Liver (tissue), 9 donors: ENCODE results near the gene TSPAN17. TPM values are rescaled to one million over a fixed set of nuclear protein-coding genes. Genes with fewer than 3 reads are reported as not detected.

ENCODE experiments used
- DNase-seq: peaks from one replicate; pipeline ENCODE4 v3.0.0-alpha.2; 2017; ENCODE audit warnings: low spot score
- H3K27ac ChIP-seq, 2 donors: one replicate each; pipeline ENCODE4 v1.7.0; 2013; ENCODE audit warnings: inconsistent platforms in 2 of 2, low read length in 2 of 2, control low read depth in 1 of 2, low read depth in 1 of 2, mild to moderate bottlenecking in 1 of 2
- H3K27me3 ChIP-seq, 4 donors: one replicate each; pipeline versions ENCODE4 v1.6.1 to v1.7.0; 2013; ENCODE audit warnings: low read length in 3 of 4, inconsistent platforms in 1 of 4, mild to moderate bottlenecking in 1 of 4, moderate library complexity in 1 of 4; ENCODE audit not compliant: control insufficient read depth in 4 of 4, insufficient read depth in 4 of 4
- H3K36me3 ChIP-seq, 4 donors: one replicate each; pipeline versions ENCODE4 v1.6.1 to v1.7.0; 2013; ENCODE audit warnings: low read length in 3 of 4, mild to moderate bottlenecking in 3 of 4, low read depth in 1 of 4, moderate library complexity in 1 of 4; ENCODE audit not compliant: control insufficient read depth in 4 of 4, insufficient read depth in 3 of 4
- H3K4me1 ChIP-seq, 4 donors: one replicate each; pipeline versions ENCODE4 v1.6.1 to v1.7.0; 2013; ENCODE audit warnings: low read length in 3 of 4, mild to moderate bottlenecking in 3 of 4, moderate library complexity in 1 of 4; ENCODE audit not compliant: control insufficient read depth in 4 of 4, insufficient read depth in 4 of 4
- H3K4me3 ChIP-seq, 3 donors: one replicate each; pipeline versions ENCODE4 v1.6.1 to v1.7.0; 2013; ENCODE audit warnings: low read length in 3 of 3, control low read depth in 1 of 3, low read depth in 1 of 3, mild to moderate bottlenecking in 1 of 3
- H3K9ac ChIP-seq, 2 donors: one replicate each; pipeline ENCODE4 v1.7.0; 2013; ENCODE audit warnings: low read length in 2 of 2, mild to moderate bottlenecking in 2 of 2, moderate library complexity in 2 of 2, control low read depth in 1 of 2, low read depth in 1 of 2
- H3K9me3 ChIP-seq, 4 donors: one replicate each; pipeline versions ENCODE4 v1.6.1 to v1.7.0; 2013; ENCODE audit warnings: low read length in 3 of 4; ENCODE audit not compliant: control insufficient read depth in 4 of 4
- ATF3 ChIP-seq: IDR thresholded peaks from 2 replicates; pipeline ENCODE4 v1.6.1; 2016; ENCODE audit warnings: antibody characterized with exemption
- EGR1 ChIP-seq, 2 donors: IDR thresholded peaks; 2 replicates each; pipeline ENCODE4 v1.6.1; 2016 to 2018; ENCODE audit warnings: antibody characterized with exemption in 2 of 2, low read depth in 2 of 2
- GABPA ChIP-seq, 2 donors: IDR thresholded peaks in 1 of 2; conservative IDR thresholded peaks in 1 of 2; 2 replicates each; pipeline ENCODE4 v1.6.1; 2016; ENCODE audit warnings: antibody characterized with exemption in 2 of 2, mild to moderate bottlenecking in 1 of 2, moderate library complexity in 1 of 2
- HNF4A ChIP-seq, 2 donors: conservative IDR thresholded peaks; 2 replicates each; pipeline ENCODE4 v1.6.1; 2016; ENCODE audit warnings: antibody characterized with exemption in 2 of 2, mild to moderate bottlenecking in 2 of 2
- HNF4G ChIP-seq: IDR thresholded peaks from 2 replicates; pipeline ENCODE4 v1.6.1; 2016; ENCODE audit warnings: antibody characterized with exemption
- JUND ChIP-seq, 2 donors: IDR thresholded peaks; 2 replicates each; pipeline ENCODE4 v1.6.1; 2016; ENCODE audit warnings: antibody characterized with exemption in 2 of 2
- MAX ChIP-seq: IDR thresholded peaks from 2 replicates; pipeline ENCODE4 v1.6.1; 2016; ENCODE audit warnings: antibody characterized with exemption
- NR2F2 ChIP-seq: IDR thresholded peaks from 2 replicates; pipeline ENCODE4 v1.6.1; 2016; ENCODE audit warnings: antibody characterized with exemption
- RAD21 ChIP-seq, 2 donors: IDR thresholded peaks; 2 replicates each; pipeline ENCODE4 v1.6.1; 2016; ENCODE audit warnings: antibody characterized with exemption in 2 of 2, mild to moderate bottlenecking in 2 of 2
- REST ChIP-seq: IDR thresholded peaks from 2 replicates; pipeline ENCODE4 v1.6.1; 2016; ENCODE audit warnings: antibody characterized with exemption, mild to moderate bottlenecking
- RXRA ChIP-seq, 2 donors: IDR thresholded peaks; 2 replicates each; pipeline ENCODE4 v1.6.1; 2017 to 2018; ENCODE audit warnings: antibody characterized with exemption in 2 of 2, mild to moderate bottlenecking in 1 of 2
- SP1 ChIP-seq: IDR thresholded peaks from 2 replicates; pipeline ENCODE4 v1.6.1; 2018; ENCODE audit warnings: antibody characterized with exemption, mild to moderate bottlenecking
- TAF1 ChIP-seq: conservative IDR thresholded peaks from 2 replicates; pipeline ENCODE4 v1.6.1; 2016; ENCODE audit warnings: antibody characterized with exemption, mild to moderate bottlenecking
- YY1 ChIP-seq: IDR thresholded peaks from 2 replicates; pipeline ENCODE4 v1.6.1; 2016; ENCODE audit warnings: antibody characterized with exemption, mild to moderate bottlenecking
- ZBTB33 ChIP-seq: IDR thresholded peaks from 2 replicates; pipeline ENCODE4 v1.6.1; 2016; ENCODE audit warnings: antibody characterized with exemption
- WGBS: extraction: QIAGEN DNeasy Blood & Tissue Kit; methylation state at CpG from one replicate; pipeline ENCODE4 v1.1.7; 2013; 5-methylcytosine and 5-hydroxymethylcytosine counted together
- polyA plus RNA-seq, 2 donors: library from polyadenylated mRNA; stranded (reverse) in 1 of 2; unstranded in 1 of 2; fragments of 200-250 nt in 1 of 2; fragments of >200 nt in 1 of 2; fragmentation: Nextera tagmentation in 1 of 2; extraction: Ambion mirVana in 1 of 2; gene quantifications; one replicate each; pipeline versions ENCODE4 v1.2.1 to v1.2.3, GENCODE V29; 2013 to 2015
- total RNA-seq, 2 donors: library from RNA; depleted of rRNA; stranded (reverse); fragments of >200 nt; gene quantifications; one replicate each; pipeline ENCODE4 v1.2.3, GENCODE V29; 2014
- TF ChIP-seq, protein P1 (sequence below): fragments of 150-350 bp; IDR thresholded peaks from 2 replicates; pipeline ENCODE4 v1.5.1; 2017; ENCODE audit warnings: improper control_type of control experiment, low read depth, low read length; ENCODE audit not compliant: missing input control
- donor health status: healthy.
- donor health status: healthy.
- donor health status: healthy.
- donor health status: healthy.
- donor health status: healthy.

TSPAN17 gene
- total and polyA plus RNA-seq, 4 donors = 5.7 to 43.4 (median 16.2) TPM

- Histone ChIP-seq H3K27me3 (peaks cover 2 to 12% (median 5%) of the 10 kb centered on the region in 4 donors), H3K27ac (no peak overlapping the region), H3K36me3 (no peaks in the 10 kb centered on the region), H3K9ac (no peak overlapping the region), H3K4me3 (no peak overlapping the region), H3K9me3 (no peaks in the 10 kb centered on the region), H3K4me1 (no peaks in the 10 kb centered on the region)
- WGBS = 78% methylated on average over 12 of the region's 12 CpGs
- DNase-seq = no peak
- no peak for TF ChIP-seq HNF4A (conservative IDR thresholded peaks at IDR 0.05)
- no peak for TF ChIP-seq NR2F2
- no peak for TF ChIP-seq GABPA (IDR thresholded peaks at IDR 0.05 in 1 of 2, conservative IDR thresholded peaks at IDR 0.05 in 1 of 2)
- TF ChIP-seq RAD21 (IDR thresholded peaks at IDR 0.05) = no peak
- TF ChIP-seq ZBTB33 = no peak
- no peak for TF ChIP-seq EGR1 (IDR thresholded peaks at IDR 0.05; ENCODE audit: low read depth in 2 of 2)
- no peak for TF ChIP-seq ATF3
- no peak for TF ChIP-seq HNF4G
Observed at GRCh38 chr5:176677209-176677939, 30.1 kb downstream of the TSPAN17 start.

- H3K9ac ChIP-seq = no peak overlapping the region
- no peak for DNase-seq
- TF ChIP-seq GABPA (IDR thresholded peaks at IDR 0.05 in 1 of 2, conservative IDR thresholded peaks at IDR 0.05 in 1 of 2) (no peak), ZBTB33 (no peak), EGR1 (IDR thresholded peaks at IDR 0.05; ENCODE audit: low read depth in 2 of 2) (no peak), MAX (no peak), ATF3 (no peak), REST (no peak), HNF4G (no peak), NR2F2 (no peak), YY1 (no peak), RAD21 (IDR thresholded peaks at IDR 0.05) (no peak), JUND (IDR thresholded peaks at IDR 0.05) (no peak), SP1 (no peak), TAF1 (no peak), RXRA (IDR thresholded peaks at IDR 0.05) (no peak)
- TF ChIP-seq, protein P1, sequence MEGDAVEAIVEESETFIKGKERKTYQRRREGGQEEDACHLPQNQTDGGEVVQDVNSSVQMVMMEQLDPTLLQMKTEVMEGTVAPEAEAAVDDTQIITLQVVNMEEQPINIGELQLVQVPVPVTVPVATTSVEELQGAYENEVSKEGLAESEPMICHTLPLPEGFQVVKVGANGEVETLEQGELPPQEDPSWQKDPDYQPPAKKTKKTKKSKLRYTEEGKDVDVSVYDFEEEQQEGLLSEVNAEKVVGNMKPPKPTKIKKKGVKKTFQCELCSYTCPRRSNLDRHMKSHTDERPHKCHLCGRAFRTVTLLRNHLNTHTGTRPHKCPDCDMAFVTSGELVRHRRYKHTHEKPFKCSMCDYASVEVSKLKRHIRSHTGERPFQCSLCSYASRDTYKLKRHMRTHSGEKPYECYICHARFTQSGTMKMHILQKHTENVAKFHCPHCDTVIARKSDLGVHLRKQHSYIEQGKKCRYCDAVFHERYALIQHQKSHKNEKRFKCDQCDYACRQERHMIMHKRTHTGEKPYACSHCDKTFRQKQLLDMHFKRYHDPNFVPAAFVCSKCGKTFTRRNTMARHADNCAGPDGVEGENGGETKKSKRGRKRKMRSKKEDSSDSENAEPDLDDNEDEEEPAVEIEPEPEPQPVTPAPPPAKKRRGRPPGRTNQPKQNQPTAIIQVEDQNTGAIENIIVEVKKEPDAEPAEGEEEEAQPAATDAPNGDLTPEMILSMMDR = no peak
- H3K4me3 ChIP-seq = no peak overlapping the region
- no peaks in the 10 kb centered on the region for H3K36me3 ChIP-seq
- no peaks in the 10 kb centered on the region for H3K4me1 ChIP-seq
- no peaks in the 10 kb centered on the region for H3K9me3 ChIP-seq
- peaks cover 2 to 13% (median 7%) of the 10 kb centered on the region in 4 donors for H3K27me3 ChIP-seq
- H3K27ac ChIP-seq = no peak overlapping the region
- 84% methylated on average over 5 of the region's 5 CpGs for WGBS
Observed at GRCh38 chr5:176678584-176678983, 31.3 kb downstream of the TSPAN17 start.
